NCI-H2081 (cell line): ENCODE data around the gene SLFNL1.

Experiments
- DNase-seq, 2 experiments: peaks; one replicate each; lab custom pipeline; 2025; lab: John Stamatoyannopoulos, UW

SLFNL1 gene

DNA sequence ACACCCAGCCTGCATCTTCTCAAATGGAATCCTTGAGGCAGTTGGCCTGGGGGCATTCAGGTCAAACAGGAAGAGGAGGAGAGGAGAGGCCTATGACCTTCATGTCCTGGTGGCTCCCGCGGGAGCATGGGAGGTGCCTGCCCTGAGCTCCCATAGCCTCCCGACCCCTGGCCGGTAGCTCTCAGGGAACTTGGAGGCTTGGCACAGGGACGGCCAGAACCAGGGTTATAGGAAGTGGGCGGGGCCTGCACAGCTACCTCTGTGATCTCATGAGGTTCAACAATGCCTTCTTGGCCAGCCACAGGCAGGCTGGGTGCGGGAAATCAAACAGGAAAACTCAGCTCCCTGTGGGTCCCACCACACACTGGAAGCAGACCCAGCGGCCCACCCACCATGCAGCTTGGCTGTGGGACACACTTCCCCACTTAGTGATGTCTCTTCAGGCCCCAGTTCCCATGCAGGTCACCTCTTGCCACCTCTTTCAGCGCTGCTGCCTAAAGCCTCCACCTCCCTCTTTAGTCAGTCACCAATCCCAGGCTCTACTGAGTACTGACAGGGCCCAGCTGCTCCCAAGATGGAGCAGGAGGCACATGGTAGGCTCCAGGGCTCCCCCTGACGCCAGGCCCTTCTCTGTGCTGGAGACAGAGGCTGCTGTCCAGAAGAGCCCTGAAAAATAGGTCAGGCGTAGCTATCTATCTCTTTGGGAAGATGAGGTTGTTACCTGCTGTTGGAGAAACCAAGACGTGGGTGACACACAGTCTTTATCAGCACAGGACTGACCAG lies at the start of gene SLFNL1:
Gene SLFNL1, minus strand, starts transcription at position 200 of the 783 bp plus-strand sequence. CDS start 1,065 bp downstream, outside the sequence.
- DNase-seq = no peak

GRCh38 chr1:41056907-41057306 lies 35.4 kb upstream of the SLFNL1 start:
- DNase-seq = no peak

- DNase-seq = no peak
Observed at GRCh38 chr1:41053316-41053715, 31.8 kb upstream of the SLFNL1 start.

GRCh38 chr1:41051022-41051421 lies 29.5 kb upstream of the SLFNL1 start:
- no peak for DNase-seq

DNA sequence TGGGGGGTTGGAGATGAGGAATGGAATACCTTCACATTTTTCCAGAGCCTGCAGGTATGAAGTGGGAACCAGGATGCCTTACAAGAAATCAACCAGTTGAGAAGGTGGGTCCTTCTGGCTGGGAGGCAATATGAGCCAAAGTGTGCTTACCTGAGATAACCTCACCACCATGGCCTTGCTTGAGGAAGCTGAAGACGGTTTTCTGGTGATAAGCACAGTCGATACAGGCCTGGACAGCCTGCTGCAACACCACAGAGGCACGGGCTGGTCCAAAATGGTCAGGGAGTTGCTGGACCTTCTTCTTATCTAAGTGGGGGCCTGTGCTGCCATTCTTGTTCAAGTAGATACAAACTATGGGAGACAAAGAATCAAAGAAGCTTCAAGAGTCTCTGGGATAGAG lies 27.0 kb upstream of the SLFNL1 start:
- DNase-seq = no peak

DNA sequence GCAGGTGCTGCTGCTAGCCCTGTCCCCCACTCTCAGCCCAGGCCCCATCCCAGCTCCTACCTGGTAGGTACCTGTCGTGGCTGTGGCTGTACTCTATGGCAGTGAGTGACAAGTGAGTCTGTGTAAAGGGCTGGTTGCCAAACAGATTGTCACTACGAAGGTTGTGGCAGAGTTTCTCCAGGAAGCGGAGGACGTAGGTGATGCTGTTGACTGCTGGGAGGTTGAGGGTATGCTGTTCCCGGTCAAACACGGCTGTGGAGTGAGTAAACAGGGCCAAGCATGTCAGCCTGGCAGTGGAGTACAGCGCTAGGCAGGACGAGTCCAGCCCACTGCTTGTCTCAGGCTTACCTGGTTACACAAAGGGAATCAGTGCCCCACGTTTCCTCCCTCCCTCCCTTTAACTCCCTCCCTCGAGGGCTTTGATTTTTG lies 24.8 kb upstream of the SLFNL1 start:
- peak; percentile 18 to 61 for DNase-seq

- DNase-seq = no peak
Observed at GRCh38 chr1:41045740-41046139, 24.2 kb upstream of the SLFNL1 start.

DNA sequence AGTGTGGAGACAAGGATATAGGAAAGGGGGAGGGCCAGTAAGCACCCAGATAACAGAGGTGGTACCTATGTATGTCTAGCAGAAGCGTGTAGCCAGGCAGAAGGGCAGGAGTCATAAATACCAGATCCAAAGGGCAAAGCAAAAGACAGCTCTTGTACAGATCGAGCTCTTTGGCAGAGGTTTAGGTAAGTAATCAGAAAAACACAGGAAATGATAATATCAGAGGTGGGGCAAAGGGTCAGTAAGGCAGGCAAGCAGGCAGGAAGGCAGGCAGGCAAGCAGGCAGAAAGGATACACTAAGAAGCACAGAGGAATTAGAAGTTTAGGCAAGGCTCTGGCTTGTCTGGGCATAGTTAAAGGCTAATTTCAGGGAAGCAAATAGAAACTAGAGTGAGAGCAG lies 22.7 kb upstream of the SLFNL1 start:
- DNase-seq = no peak

DNA sequence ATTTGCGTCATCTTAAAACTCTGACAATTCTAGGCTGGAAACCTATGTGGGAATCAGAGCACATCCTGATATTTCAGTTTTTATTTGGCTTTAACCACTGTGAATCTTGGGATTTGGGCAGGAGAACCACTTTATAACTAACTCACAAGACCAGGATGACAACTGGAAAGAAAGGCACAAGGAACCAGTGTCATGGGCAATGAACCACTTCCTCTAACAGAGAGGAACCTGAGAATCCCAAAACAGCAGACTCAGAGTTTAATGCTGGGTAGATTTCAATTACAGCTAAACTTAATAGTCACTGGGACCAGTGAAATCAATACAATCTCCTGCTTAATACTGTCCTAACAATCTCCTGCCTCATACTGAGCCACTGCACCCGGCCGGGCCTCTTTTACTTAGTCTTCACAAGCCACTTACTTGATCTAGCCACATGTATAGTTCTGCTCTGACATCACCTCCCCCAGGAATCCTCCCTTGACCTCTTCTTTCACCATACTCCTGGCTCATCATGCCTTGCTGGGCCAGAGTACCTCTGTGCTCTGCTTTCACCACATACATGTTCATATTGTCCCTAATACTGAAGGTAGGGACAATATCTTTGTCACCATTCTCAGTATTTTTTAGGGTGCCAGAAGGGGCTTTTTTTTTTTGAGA lies 20.2 kb upstream of the SLFNL1 start:
- no peak for DNase-seq

DNA sequence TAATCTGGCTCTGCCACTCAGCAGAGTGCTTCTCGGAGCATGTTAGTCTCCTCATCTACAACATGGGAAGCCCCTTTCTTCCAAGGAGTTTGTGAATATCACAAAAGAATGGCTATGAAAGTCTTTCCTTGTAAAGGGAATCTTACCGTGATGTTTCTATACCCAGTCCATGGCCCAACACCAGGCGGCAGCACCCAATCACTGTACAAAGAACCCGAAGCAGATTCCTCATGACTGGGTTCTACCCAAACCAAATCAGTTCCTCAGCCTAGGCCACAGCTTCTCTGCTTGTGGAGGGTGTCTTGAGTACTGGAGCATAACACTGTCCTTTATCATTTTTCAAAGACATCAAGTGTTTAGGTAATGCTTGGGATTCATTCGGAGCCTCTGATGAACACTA lies 16.6 kb upstream of the SLFNL1 start:
- DNase-seq = no peak

GRCh38 chr1:41037116-41037903 lies 15.8 kb upstream of the SLFNL1 start:
- DNase-seq = no peak

GRCh38 chr1:41033272-41033671 lies 11.7 kb upstream of the SLFNL1 start:
- DNase-seq = no peak

DNA sequence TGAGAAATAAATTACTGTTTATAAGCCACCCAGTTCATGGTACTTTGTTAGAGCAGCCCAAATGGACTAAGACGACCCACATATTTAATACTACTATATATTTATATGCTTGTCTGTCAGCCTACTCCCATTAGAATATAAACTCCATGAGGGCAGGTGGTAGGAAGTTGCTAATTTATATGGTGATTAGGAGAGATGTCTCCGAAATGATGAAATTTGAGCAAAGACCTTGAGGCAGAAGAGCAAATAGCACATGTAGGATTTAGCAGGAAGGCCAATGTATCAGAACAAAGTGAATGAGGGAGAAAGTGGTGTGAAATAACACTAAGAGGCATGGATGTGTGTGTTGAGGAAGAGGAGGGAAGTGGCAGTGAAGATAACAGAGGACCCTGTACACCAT lies 10.6 kb upstream of the SLFNL1 start:
- DNase-seq = no peak

- no peak for DNase-seq
Observed at GRCh38 chr1:41030872-41031616, 9.5 kb upstream of the SLFNL1 start.

- DNase-seq = no peak
Observed at GRCh38 chr1:41028034-41028642, 6.6 kb upstream of the SLFNL1 start.

DNA sequence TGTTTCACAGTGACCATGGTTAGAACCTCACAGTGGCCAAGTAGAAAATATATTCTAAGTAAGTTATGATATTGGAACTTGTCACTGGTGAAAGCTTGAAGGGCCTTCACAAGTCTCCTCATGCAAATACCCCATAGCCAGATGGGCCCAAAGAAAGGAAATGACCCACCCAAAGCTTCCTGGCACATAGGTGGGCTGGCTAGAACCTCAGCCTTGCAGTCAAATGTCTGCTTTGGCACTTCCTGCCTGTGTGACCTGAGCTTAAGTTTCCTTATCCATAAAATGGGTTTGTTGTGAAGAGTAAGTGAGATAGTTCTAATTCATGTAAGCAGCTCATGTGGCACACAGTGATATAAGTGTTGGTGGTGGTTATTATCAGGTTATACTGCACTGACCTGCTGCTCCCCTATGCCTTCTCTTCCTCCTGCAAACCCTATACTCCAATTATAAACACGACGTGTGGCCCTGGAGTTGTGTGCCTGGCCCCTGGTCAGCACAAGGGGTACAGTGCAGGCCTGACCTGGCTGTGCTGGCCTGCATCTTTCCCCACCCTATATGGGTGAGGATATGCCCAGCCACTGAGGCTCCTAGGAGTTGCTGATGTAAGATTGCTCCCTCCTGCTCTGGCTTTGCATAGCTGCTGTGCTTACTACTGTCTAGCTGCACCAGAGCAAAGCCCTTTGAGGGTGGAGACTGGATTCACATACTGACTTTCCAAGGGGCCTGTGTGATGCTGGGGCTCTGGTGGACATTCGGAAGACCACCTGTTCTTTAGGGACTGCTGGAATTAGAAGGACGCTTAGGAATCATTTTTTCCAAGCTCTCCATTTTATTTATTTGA lies 4.7 kb upstream of the SLFNL1 start:
- DNase-seq = no peak

- DNase-seq = no peak
Observed at GRCh38 chr1:41024953-41025352, 3.4 kb upstream of the SLFNL1 start.

- DNase-seq = no peak
Observed at GRCh38 chr1:41023279-41023990, 1.9 kb upstream of the SLFNL1 start.

- no peak for DNase-seq
Observed at GRCh38 chr1:41022424-41022823, 899 bp upstream of the SLFNL1 start.

- no peak for DNase-seq
Observed at GRCh38 chr1:41020654-41021053, 871 bp downstream of the SLFNL1 start.
